Measurements from ENCODE around the gene GULP1. TPM values are rescaled to one million over a fixed set of nuclear protein-coding genes. Genes with fewer than 3 reads are reported as not detected.

Gene GULP1
- total RNA-seq, 1 experiment from 2014 or later: 140 TPM

- no CpG with 5 or more reads among the region's 2 CpGs for WGBS (ENCODE audit: extremely low coverage, insufficient read length, low lambda C conversion rate)
- no peak for DNase-seq
- no peak overlapping the region for H4K91ac ChIP-seq (ENCODE audit: insufficient read length, low read depth, low read length)
- H2AFZ ChIP-seq (ENCODE audit: low read length): no peak overlapping the region
- peaks cover 51 to 60% of the 10 kb centered on the region in 2 experiments for H3K4me1 Mint-ChIP-seq
- H2BK20ac ChIP-seq (ENCODE audit: low read depth, low read length, poor library complexity, severe bottlenecking): no peak overlapping the region
- H3K4me3 Mint-ChIP-seq: peak overlapping the region; percentile 45 to 79; a peak in 3 of 5 replicates
- H3K23me2 ChIP-seq (ENCODE audit: insufficient read length, low read depth, low read length, poor library complexity, severe bottlenecking): peaks cover 5% of the 10 kb centered on the region
- no peaks in the 10 kb centered on the region for H3K79me1 ChIP-seq (ENCODE audit: insufficient read depth, low read depth, low read length, poor library complexity, severe bottlenecking)
- H3K9ac ChIP-seq (ENCODE audit: extremely low read depth, insufficient read length, low read length): no peak overlapping the region
- H3K27ac ChIP-seq (ENCODE audit: insufficient read length, low read depth, low read length): peak overlapping the region; percentile 50
- H3K4me1 ChIP-seq (ENCODE audit: insufficient read depth, low read length): peaks cover 12% of the 10 kb centered on the region
- H3K27me3 Mint-ChIP-seq (ENCODE audit: low read depth): no peaks in the 10 kb centered on the region
- H3K27me3 ChIP-seq (ENCODE audit: insufficient read depth, low read length): no peaks in the 10 kb centered on the region
- no peaks in the 10 kb centered on the region for H3K79me2 ChIP-seq (ENCODE audit: insufficient read depth, low read length)
- no peak overlapping the region for H2BK15ac ChIP-seq (ENCODE audit: low read depth, low read length)
- H4K20me1 ChIP-seq (ENCODE audit: control insufficient read depth, insufficient read depth, insufficient read length): no peaks in the 10 kb centered on the region
- no peak overlapping the region for H2BK5ac ChIP-seq (ENCODE audit: insufficient read length, low read length)
- H2AK5ac ChIP-seq (ENCODE audit: insufficient read length, low read length): no peak overlapping the region
- TF ChIP-seq CTCF (conservative IDR thresholded peaks at IDR 0.05): no peak
- H4K5ac ChIP-seq (ENCODE audit: insufficient read length, low read depth, low read length): no peak overlapping the region
- H2BK120ac ChIP-seq (ENCODE audit: low read depth, low read length, poor library complexity, severe bottlenecking): no peak overlapping the region
- H3T11ph ChIP-seq (ENCODE audit: low read length): no peak overlapping the region
- peak overlapping the region; percentile 97 to 99 (median 98); a peak in 5 of 7 replicates for H3K27ac Mint-ChIP-seq
- peaks cover 4 to 13% of the 10 kb centered on the region in 2 experiments; a peak in 4 of 5 replicates for H3K9me3 Mint-ChIP-seq
- H3K18ac ChIP-seq (ENCODE audit: insufficient read length, low read depth, low read length): no peak overlapping the region
- no peak overlapping the region for H3K23ac ChIP-seq (ENCODE audit: insufficient read length, low read depth, low read length)
- no peaks in the 10 kb centered on the region for H3K9me3 ChIP-seq (ENCODE audit: control insufficient read depth, low read depth, low read length)
- no peak overlapping the region for H4K8ac ChIP-seq (replicated peaks; ENCODE audit: insufficient read length, low read depth, low read length)
- H3K4me2 ChIP-seq (ENCODE audit: insufficient read depth, insufficient read length, low read length): peak overlapping the region; percentile 81
- H3K36me3 Mint-ChIP-seq (ENCODE audit: insufficient read depth in 1 of 3, low read depth in 3 of 3): peaks cover 9 to 15% (median 13%) of the 10 kb centered on the region in 3 experiments
- H3K56ac ChIP-seq (ENCODE audit: insufficient read length, low read depth, low read length): no peak overlapping the region
- H3K4ac ChIP-seq (ENCODE audit: low read depth, low read length): no peak overlapping the region
- H3K14ac ChIP-seq (ENCODE audit: insufficient read depth, low read length): no peak overlapping the region
- H2BK12ac ChIP-seq (ENCODE audit: insufficient read length, low read depth, low read length): no peak overlapping the region
Measured at GRCh38 chr2:188279093-188279445, 12.6 kb upstream of the GULP1 start.
